HepG2 (cell line): ENCODE measurements around the gene ABCC1. TPM values are rescaled to one million over a fixed set of nuclear protein-coding genes. Genes with fewer than 3 reads are reported as not detected.

ENCODE experiments used
- ASH2L ChIP-seq: fragments of 300-600, 200-600 bp; sonication (generic); IDR thresholded peaks from 2 replicates; pipeline ENCODE4 v1.7.0; 2017; ENCODE audit warnings: low read depth, mild to moderate bottlenecking, moderate library complexity, mixed read lengths, low read length; ENCODE audit not compliant: insufficient read length
- GLI4 ChIP-seq: sonication (generic); formaldehyde crosslinking; IDR thresholded peaks from 2 replicates; pipeline ENCODE4 v1.5.1; 2020; ENCODE audit warnings: missing genetic modification reagents, mild to moderate bottlenecking, moderate library complexity, borderline replicate concordance
- KDM6A ChIP-seq: IDR thresholded peaks from 2 replicates; pipeline ENCODE4 v1.6.1; 2016; ENCODE audit warnings: low read depth
- MAFK ChIP-seq, 2 experiments: IDR thresholded peaks in 1 of 2; conservative IDR thresholded peaks in 1 of 2; 2 replicates each; pipeline ENCODE4 v1.6.1; 2011; ENCODE audit warnings: improper control_type of control experiment in 2 of 2, low read length in 2 of 2
- NFKBIZ ChIP-seq: IDR thresholded peaks from 2 replicates; pipeline ENCODE4 v1.6.1; 2018; ENCODE audit warnings: missing genetic modification reagents, missing compliant biosample characterization
- POLR2A ChIP-seq, 2 experiments: IDR thresholded peaks; 2 replicates each; pipeline ENCODE4 v1.6.1; 2011; ENCODE audit warnings: low read depth in 2 of 2, low read length in 2 of 2, mild to moderate bottlenecking in 1 of 2, moderate library complexity in 1 of 2; ENCODE audit not compliant: insufficient read depth in 1 of 2
- polyA plus RNA-seq, 8 experiments: library from polyadenylated mRNA; depleted of rRNA in 3 of 8; stranded (reverse) in 7 of 8; unstranded in 1 of 8; fragments of >200 nt; fragmentation: Illumina TruSeq in 4 of 8; extraction: Trizol in 4 of 8; gene quantifications; 2 replicates each; pipeline versions ENCODE4 v1.2.1 to v1.2.3, GENCODE V29; 2011 to 2016; ENCODE audit warnings: low read depth in 4 of 8, missing spikeins in 1 of 8, mixed read lengths in 1 of 8; ENCODE audit not compliant: insufficient read depth in 1 of 8
- total RNA-seq, 5 experiments: library from RNA; depleted of rRNA; stranded (reverse); fragments of >200 nt; fragmentation: Illumina TruSeq; extraction: Trizol; gene quantifications; 2 replicates each; pipeline ENCODE4 v1.2.3, GENCODE V29; 2016; ENCODE audit warnings: low read depth in 1 of 5
- TF ChIP-seq, protein P1 (sequence below): sonication (generic); formaldehyde crosslinking; IDR thresholded peaks from 2 replicates; pipeline ENCODE4 v1.4.0; 2020; ENCODE audit warnings: mild to moderate bottlenecking, missing genetic modification reagents, borderline replicate concordance
- TF ChIP-seq, protein P2 (sequence below): sonication (generic); formaldehyde crosslinking; IDR thresholded peaks from 2 replicates; pipeline ENCODE4 v1.4.0; 2020; ENCODE audit warnings: missing genetic modification reagents

ABCC1 gene
- total and polyA plus RNA-seq, 2 of the 13 experiments (the other 11 are each of a cell fraction or from before 2014, with no cell fraction given) = 13.0 to 30.6 TPM

DNA sequence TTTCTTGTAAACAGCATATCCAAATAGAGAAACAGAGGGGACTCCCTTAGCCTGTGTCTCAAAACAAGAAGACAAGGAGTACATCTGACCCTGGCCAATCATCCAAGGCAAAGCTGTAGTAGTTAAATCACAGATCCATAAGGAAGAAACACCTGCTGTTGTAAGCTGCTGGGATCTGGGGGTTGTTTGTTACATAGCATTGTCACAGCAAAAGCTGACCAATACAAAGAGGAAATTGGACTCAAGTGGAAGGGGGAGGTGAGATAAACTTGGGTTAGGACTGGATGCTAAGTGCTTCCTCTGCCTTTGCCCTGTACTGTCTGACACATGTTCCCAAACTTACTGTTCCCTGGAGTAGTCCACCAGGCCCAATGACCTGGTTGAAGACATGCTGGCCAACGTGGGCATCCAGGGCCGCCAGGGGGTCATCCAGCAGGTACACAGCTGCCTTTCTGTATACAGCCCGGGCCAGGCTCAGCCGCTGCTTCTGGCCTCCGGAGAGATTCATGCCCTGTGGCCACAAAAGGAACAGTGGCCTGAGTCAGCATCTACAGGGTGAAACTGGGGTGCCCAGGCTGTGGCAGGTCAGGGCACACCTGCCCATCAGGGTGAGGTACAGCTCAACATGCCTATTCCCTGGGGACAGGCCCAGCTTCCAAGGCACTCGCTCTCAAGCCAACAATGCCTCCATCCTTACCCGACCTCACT, 229.2 kb downstream of the ABCC1 start (continued):
- TF ChIP-seq, protein P1, sequence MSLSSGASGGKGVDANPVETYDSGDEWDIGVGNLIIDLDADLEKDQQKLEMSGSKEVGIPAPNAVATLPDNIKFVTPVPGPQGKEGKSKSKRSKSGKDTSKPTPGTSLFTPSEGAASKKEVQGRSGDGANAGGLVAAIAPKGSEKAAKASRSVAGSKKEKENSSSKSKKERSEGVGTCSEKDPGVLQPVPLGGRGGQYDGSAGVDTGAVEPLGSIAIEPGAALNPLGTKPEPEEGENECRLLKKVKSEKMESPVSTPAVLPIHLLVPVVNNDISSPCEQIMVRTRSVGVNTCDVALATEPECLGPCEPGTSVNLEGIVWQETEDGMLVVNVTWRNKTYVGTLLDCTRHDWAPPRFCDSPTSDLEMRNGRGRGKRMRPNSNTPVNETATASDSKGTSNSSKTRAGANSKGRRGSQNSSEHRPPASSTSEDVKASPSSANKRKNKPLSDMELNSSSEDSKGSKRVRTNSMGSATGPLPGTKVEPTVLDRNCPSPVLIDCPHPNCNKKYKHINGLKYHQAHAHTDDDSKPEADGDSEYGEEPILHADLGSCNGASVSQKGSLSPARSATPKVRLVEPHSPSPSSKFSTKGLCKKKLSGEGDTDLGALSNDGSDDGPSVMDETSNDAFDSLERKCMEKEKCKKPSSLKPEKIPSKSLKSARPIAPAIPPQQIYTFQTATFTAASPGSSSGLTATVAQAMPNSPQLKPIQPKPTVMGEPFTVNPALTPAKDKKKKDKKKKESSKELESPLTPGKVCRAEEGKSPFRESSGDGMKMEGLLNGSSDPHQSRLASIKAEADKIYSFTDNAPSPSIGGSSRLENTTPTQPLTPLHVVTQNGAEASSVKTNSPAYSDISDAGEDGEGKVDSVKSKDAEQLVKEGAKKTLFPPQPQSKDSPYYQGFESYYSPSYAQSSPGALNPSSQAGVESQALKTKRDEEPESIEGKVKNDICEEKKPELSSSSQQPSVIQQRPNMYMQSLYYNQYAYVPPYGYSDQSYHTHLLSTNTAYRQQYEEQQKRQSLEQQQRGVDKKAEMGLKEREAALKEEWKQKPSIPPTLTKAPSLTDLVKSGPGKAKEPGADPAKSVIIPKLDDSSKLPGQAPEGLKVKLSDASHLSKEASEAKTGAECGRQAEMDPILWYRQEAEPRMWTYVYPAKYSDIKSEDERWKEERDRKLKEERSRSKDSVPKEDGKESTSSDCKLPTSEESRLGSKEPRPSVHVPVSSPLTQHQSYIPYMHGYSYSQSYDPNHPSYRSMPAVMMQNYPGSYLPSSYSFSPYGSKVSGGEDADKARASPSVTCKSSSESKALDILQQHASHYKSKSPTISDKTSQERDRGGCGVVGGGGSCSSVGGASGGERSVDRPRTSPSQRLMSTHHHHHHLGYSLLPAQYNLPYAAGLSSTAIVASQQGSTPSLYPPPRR (CRISPR knock-in tag) = 0 out of 2 replicates have a peak, but pooled peaks have one; percentile 22
- TF ChIP-seq MAFK (conservative IDR thresholded peaks at IDR 0.05 in 1 of 2, IDR thresholded peaks at IDR 0.05 in 1 of 2; ENCODE audit: low read length in 2 of 2) = peak in 1 of 2 experiments; percentile 12; a peak in 2 of 4 replicates
- TF ChIP-seq KDM6A = no peak
- TF ChIP-seq ASH2L = no peak
- TF ChIP-seq POLR2A (IDR thresholded peaks at IDR 0.05; ENCODE audit: insufficient read depth in 1 of 2, low read depth in 2 of 2, low read length in 2 of 2) = peak; percentile 29 to 30; a peak in 1 of 4 replicates
- TF ChIP-seq, protein P2, sequence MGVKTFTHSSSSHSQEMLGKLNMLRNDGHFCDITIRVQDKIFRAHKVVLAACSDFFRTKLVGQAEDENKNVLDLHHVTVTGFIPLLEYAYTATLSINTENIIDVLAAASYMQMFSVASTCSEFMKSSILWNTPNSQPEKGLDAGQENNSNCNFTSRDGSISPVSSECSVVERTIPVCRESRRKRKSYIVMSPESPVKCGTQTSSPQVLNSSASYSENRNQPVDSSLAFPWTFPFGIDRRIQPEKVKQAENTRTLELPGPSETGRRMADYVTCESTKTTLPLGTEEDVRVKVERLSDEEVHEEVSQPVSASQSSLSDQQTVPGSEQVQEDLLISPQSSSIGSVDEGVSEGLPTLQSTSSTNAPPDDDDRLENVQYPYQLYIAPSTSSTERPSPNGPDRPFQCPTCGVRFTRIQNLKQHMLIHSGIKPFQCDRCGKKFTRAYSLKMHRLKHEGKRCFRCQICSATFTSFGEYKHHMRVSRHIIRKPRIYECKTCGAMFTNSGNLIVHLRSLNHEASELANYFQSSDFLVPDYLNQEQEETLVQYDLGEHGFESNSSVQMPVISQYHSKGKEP (CRISPR knock-in tag) = no peak
- no peak for TF ChIP-seq GLI4
- no peak for TF ChIP-seq NFKBIZ (CRISPR knock-in tag)
